Astrocyte of the cerebellum (primary cell): Measurements from ENCODE around the gene PAPPA.

Experiments used
- DNase-seq: peaks from one replicate; pipeline ENCODE4 v3.0.0-alpha.2; 2011; ENCODE audit warnings: low read depth
- H3K4me3 ChIP-seq: 2 replicates; pipeline ENCODE4 v1.5.1; 2011; ENCODE audit warnings: mild to moderate bottlenecking, low read depth, low read length, moderate library complexity
- CTCF ChIP-seq: IDR thresholded peaks from 2 replicates; pipeline ENCODE4 v1.5.1; 2012; ENCODE audit warnings: low read length, low read depth, moderate library complexity, mild to moderate bottlenecking; ENCODE audit errors: missing control alignments
- in situ Hi-C: cut with HindIII; loops from 2 replicates; pipeline ENCODE4 v1.10.0; 2017; ENCODE audit warnings: low sequenced_read_pairs

PAPPA gene

GRCh38 chr9:116154976-116155697, 1.5 kb downstream of the PAPPA start:
- in situ Hi-C loops: no loop called here
- TF ChIP-seq CTCF: no peak
- peak overlapping the region; percentile 49 for H3K4me3 ChIP-seq
- no peak for DNase-seq

GRCh38 chr9:116155698-116156039, 2.1 kb downstream of the PAPPA start:
- no peak for DNase-seq
- no peak for TF ChIP-seq CTCF
- H3K4me3 ChIP-seq: peak overlapping the region; percentile 49
- in situ Hi-C loops: no loop called here

- in situ Hi-C loops: no loop called here
- no peak for TF ChIP-seq CTCF
- peak overlapping the region; percentile 15 for H3K4me3 ChIP-seq
- no peak for DNase-seq
Measured at GRCh38 chr9:116156621-116157314, 3.2 kb downstream of the PAPPA start.

GRCh38 chr9:116157436-116158138, 4.0 kb downstream of the PAPPA start:
- no peak overlapping the region for H3K4me3 ChIP-seq
- TF ChIP-seq CTCF: no peak
- in situ Hi-C loops: no loop called here
- DNase-seq: no peak

- H3K4me3 ChIP-seq: no peak overlapping the region
- in situ Hi-C loops: loop anchor here (5.0 kb wide), 1 partner anchor 61 kb away; no protein-coding TSS in a partner anchor
- DNase-seq: no peak
- no peak for TF ChIP-seq CTCF
Measured at GRCh38 chr9:116160676-116161571, 7.3 kb downstream of the PAPPA start.
